Fibroblast of lung (primary cell): ENCODE data around the gene CHST8.

ENCODE experiments used
- CTCF ChIP-seq, 2 donors: IDR thresholded peaks in 1 of 2; conservative IDR thresholded peaks in 1 of 2; 1 replicate in 1 of 2; 2 replicates in 1 of 2; pipeline ENCODE4 v1.5.1; 2011 to 2012; ENCODE audit warnings: low read length in 2 of 2, control low read depth in 1 of 2, inconsistent platforms in 1 of 2, low read depth in 1 of 2, mild to moderate bottlenecking in 1 of 2
- EZH2 ChIP-seq: IDR thresholded peaks from 2 replicates; pipeline ENCODE4 v1.5.1; 2012; ENCODE audit warnings: low read length, control low read depth, mild to moderate bottlenecking; ENCODE audit errors: missing control alignments

GRCh38 chr19:33720155-33720493 is 98.4 kb downstream of the CHST8 start:
- TF ChIP-seq CTCF (conservative IDR thresholded peaks at IDR 0.05 in 1 of 2, IDR thresholded peaks at IDR 0.05 in 1 of 2; ENCODE audit: low read depth in 1 of 2, low read length in 2 of 2) (no peak), EZH2 (no peak)
